ENCODE data around the gene ZNF362. TPM values are rescaled to one million over a fixed set of nuclear protein-coding genes. Genes with fewer than 3 reads are reported as not detected.

ZNF362 gene
- total and polyA plus RNA-seq, 2 of the 13 experiments (the other 11 are each of a cell fraction or from before 2014, with no cell fraction given), result 8.3 to 14.2 TPM

DNA sequence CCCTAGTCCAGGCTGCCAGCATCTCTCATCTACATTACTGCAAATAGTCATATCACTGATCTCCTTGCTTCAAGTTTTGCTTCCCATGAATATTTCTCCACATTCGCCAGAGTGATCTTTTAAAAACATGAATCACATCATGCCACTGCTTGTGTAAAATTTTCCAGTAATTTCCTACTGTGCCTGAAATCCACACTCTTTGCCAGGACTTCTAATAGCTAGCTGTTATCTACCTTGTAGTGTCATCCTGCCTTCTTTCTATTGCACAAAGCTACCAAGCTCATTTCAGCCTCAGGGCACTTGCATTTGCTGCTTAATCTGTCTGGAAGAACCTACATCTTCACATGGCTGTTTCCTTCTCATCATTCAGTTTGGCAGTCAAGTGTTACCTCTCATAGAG lies 33.9 kb upstream of the ZNF362 start (continued):
- TF ChIP-seq FOXA3 (CRISPR knock-in tag; IDR thresholded peaks at IDR 0.05) (no peak), SOX13 (IDR thresholded peaks at IDR 0.05) (no peak), SOX13 (CRISPR knock-in tag; conservative IDR thresholded peaks at IDR 0.05 in 1 of 2, IDR thresholded peaks at IDR 0.05 in 1 of 2) (no peak), KDM1A (CRISPR knock-in tag; IDR thresholded peaks at IDR 0.05) (no peak), MED8 (CRISPR knock-in tag; IDR thresholded peaks at IDR 0.05; ENCODE audit: insufficient replicate concordance) (no peak), TSC22D2 (CRISPR knock-in tag; IDR thresholded peaks at IDR 0.05; ENCODE audit: borderline replicate concordance) (no peak), SRSF9 (IDR thresholded peaks at IDR 0.05; ENCODE audit: borderline replicate concordance, insufficient read depth, low read depth, low read length, poor library complexity, severe bottlenecking) (no peak), KDM4B (CRISPR knock-in tag; IDR thresholded peaks at IDR 0.05) (no peak), TGIF2 (CRISPR knock-in tag; IDR thresholded peaks at IDR 0.05) (no peak)
- TF ChIP-seq, protein P1, sequence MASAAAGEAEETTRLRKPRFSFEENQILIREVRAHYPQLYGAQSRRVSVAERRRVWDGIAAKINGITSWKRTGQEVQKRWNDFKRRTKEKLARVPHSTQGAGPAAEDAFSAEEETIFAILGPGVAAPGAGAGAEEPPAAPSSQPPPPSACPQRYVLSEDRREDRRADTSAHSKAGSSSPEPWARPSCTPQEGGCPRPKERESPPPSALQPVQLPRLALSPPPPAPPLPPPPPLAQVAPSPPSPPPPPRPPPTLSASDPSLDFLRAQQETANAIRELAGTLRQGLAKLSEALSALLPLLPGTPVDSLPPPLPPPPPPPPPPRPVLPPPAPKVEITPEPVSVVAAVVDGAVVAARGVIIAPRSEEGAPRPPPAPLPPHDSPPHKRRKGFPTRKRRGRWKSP (CRISPR knock-in tag; IDR thresholded peaks at IDR 0.05), result no peak
- TF ChIP-seq, protein P2, sequence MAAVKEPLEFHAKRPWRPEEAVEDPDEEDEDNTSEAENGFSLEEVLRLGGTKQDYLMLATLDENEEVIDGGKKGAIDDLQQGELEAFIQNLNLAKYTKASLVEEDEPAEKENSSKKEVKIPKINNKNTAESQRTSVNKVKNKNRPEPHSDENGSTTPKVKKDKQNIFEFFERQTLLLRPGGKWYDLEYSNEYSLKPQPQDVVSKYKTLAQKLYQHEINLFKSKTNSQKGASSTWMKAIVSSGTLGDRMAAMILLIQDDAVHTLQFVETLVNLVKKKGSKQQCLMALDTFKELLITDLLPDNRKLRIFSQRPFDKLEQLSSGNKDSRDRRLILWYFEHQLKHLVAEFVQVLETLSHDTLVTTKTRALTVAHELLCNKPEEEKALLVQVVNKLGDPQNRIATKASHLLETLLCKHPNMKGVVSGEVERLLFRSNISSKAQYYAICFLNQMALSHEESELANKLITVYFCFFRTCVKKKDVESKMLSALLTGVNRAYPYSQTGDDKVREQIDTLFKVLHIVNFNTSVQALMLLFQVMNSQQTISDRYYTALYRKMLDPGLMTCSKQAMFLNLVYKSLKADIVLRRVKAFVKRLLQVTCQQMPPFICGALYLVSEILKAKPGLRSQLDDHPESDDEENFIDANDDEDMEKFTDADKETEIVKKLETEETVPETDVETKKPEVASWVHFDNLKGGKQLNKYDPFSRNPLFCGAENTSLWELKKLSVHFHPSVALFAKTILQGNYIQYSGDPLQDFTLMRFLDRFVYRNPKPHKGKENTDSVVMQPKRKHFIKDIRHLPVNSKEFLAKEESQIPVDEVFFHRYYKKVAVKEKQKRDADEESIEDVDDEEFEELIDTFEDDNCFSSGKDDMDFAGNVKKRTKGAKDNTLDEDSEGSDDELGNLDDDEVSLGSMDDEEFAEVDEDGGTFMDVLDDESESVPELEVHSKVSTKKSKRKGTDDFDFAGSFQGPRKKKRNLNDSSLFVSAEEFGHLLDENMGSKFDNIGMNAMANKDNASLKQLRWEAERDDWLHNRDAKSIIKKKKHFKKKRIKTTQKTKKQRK (IDR thresholded peaks at IDR 0.05; ENCODE audit: low read length), result no peak
- TF ChIP-seq, protein P3, sequence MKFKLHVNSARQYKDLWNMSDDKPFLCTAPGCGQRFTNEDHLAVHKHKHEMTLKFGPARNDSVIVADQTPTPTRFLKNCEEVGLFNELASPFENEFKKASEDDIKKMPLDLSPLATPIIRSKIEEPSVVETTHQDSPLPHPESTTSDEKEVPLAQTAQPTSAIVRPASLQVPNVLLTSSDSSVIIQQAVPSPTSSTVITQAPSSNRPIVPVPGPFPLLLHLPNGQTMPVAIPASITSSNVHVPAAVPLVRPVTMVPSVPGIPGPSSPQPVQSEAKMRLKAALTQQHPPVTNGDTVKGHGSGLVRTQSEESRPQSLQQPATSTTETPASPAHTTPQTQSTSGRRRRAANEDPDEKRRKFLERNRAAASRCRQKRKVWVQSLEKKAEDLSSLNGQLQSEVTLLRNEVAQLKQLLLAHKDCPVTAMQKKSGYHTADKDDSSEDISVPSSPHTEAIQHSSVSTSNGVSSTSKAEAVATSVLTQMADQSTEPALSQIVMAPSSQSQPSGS (CRISPR knock-in tag; IDR thresholded peaks at IDR 0.05), result no peak

Measured in HepG2 (cell line).